ENCODE data around the gene SFI1.

GRCh38 chr22:31635638-31636306 lies 139.4 kb downstream of the SFI1 start:
- no peak for TF ChIP-seq CTCF (IDR thresholded peaks at IDR 0.05 in 8 of 11, conservative IDR thresholded peaks at IDR 0.05 in 3 of 11)
- no peak for TF ChIP-seq POLR2A (IDR thresholded peaks at IDR 0.05)
